HG03045 (cell line): Measurements from ENCODE around the gene CIDEB.

Source experiments
- ATAC-seq: cut with Tn5 transposase; IDR thresholded peaks from one replicate; pipeline ENCODE4 v1.9.1; 2021; ENCODE audit warnings: mild to moderate bottlenecking, moderate library complexity; ENCODE audit not compliant: unreplicated experiment

The CIDEB gene

DNA sequence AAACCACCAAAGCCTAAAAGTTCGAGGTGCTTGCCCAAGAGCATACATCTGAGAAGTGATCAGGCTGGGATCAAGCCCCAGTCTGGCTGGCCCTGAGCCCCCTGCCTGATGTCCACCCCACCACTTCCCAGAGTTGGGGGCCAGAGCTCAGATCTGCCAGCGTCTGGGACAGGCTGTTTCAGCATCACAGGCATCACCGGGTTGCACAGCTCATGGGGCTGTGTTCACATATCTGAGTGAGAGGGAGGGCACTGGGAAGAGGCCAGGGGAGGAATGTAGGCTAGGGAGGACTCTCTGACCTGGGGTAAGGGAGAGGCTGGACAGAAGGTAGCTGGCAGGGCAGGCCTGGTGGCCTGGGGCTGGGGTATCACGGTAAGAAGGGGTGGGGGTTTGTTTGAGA lies 50.8 kb downstream of the CIDEB start:
- ATAC-seq = no peak

DNA sequence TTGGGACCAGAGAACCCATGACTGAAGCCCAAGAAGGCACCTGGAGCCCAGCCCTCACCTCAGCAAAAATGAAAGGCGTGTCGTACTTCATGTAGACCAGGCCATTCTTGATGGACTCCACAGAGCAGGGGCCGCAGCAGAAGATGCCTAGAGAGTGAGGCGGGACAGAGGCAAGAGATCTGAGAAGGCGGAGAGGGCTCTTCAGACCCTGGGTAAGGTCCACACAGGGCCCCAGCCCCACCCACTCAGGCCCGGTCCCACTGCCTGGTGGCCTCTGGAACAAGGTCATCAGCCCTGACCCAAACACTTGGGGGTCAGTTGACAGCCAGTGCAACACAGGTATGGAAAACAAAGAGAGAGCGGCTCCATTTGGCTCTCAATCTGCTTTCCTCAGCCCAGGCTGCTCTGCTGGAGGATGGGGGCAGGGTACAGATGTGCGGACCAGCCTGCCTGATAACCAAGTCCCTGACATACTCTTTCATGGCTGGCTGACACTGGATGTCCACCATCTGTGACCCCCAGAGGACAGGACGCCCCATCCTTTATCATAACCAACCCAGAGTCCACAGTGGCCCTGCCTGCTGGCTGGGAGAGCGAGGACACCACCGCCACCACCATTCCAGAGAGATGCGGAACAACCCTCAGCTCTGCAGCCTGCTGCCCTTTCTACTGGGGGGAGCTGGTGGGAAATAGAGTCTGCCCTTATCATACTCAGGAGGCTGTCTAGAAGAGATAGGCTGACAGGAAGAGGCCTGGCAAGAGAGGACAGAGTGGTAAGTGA lies 51.7 kb downstream of the CIDEB start:
- ATAC-seq = no peak

DNA sequence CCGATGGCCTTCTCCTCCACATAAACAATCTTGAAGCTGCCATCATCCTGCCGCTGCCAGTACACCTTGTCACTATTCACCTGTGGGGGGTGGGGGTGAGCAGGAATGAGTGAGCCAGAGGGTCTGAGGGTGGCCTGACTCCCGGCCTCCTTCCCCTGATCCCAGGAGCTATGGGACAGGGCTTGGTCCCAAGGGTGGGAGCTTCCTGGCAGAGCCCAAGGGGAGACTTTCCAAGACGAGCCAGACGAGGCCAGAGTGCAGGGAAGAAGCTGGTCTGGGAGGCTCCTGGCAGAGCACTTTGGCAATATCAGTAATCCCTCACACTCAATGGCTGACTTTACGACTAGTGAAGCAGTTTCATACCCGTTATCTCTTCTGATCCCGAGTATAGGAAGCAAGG lies 52.3 kb downstream of the CIDEB start:
- no peak for ATAC-seq
